Right atrium auricular region (tissue), 2 donors: ENCODE results near the gene NALF2. TPM values are rescaled to one million over a fixed set of nuclear protein-coding genes. Genes with fewer than 3 reads are reported as not detected.

Source experiments
- DNase-seq: peaks from one replicate; pipeline ENCODE4 v3.0.0-alpha.2; 2019; ENCODE audit warnings: low spot score
- H3K27ac ChIP-seq, 2 donors: fragments of 200-600 bp; sonication (generic); 1 replicate in 1 of 2; 2 replicates in 1 of 2; pipeline ENCODE4 v1.5.1; 2016 to 2019
- H3K27me3 ChIP-seq, 2 donors: fragments of 200-600 bp; sonication (generic); one replicate each; pipeline versions ENCODE4 v1.5.1 to v1.6.0; 2017 to 2019
- H3K36me3 ChIP-seq: fragments of 200-600 bp; sonication (generic); one replicate; pipeline ENCODE4 v1.5.1; 2016
- H3K4me1 ChIP-seq, 2 donors: fragments of 200-600 bp; sonication (generic); one replicate each; pipeline versions ENCODE4 v1.5.1 to v1.6.0; 2017 to 2019
- H3K4me3 ChIP-seq, 2 donors: fragments of 200-600 bp; sonication (generic); 1 replicate in 1 of 2; 2 replicates in 1 of 2; pipeline ENCODE4 v1.5.1; 2017 to 2019; ENCODE audit warnings: mild to moderate bottlenecking in 1 of 2, moderate library complexity in 1 of 2
- H3K9me3 ChIP-seq, 2 donors: fragments of 200-600 bp; sonication (generic); one replicate each; pipeline ENCODE4 v1.5.1; 2019
- total RNA-seq, 2 donors: library from RNA; depleted of rRNA; stranded (reverse); fragments of >200 nt; gene quantifications; one replicate each; pipeline ENCODE4 v1.1.0, GENCODE V29; 2016
- TF ChIP-seq, protein P1 (sequence below), 2 donors: fragments of 200-600 bp; sonication (generic); IDR thresholded peaks; one replicate each; pipeline ENCODE4 v1.5.1; 2019; ENCODE audit warnings: antibody characterized with exemption in 2 of 2

Gene NALF2
- total RNA-seq, 2 donors from 2014 or later, result 35.5 to 62.7 TPM

DNA sequence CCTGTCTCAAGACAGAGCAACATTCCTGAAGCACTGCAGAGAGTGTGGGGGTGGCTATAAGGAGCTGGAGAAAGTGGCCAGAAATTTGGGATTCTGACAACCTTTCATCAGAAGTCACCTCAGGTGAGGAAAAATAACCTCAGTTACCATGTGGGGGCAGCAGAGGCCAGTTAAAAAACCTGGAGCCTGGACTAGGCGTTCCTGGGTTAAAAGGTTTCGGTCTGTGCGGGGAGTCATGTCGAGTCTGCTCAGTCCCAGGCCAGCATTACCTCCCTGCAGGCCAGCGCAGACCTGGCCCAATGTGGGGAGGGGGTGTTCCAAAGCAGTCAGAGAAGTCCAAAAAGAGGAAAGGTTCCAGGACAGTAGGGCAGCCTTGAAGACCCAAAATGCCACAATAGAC lies 10.9 kb upstream of the NALF2 start:
- H3K27me3 ChIP-seq, result no peaks in the 10 kb centered on the region
- DNase-seq, result no peak

DNA sequence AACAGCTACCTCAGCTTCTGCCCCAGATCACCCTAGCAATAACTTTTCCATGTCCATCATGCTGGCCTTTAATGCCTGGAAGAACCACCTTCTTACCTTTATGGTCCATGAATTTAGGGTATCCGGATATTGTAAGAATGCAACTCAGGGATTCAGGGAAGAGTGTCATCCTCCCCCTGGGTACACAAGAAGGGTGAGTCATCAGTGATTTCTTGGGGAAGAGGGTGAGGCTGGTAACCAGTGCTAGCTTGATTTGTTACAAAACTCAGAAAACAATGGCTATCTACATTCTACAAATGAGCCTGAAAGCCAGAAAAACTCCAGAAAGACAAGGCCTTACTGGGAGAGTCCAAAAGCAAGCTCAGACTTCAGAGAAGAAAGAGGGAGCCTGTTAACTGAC lies 10.4 kb upstream of the NALF2 start:
- Histone ChIP-seq H3K36me3 (no peaks in the 10 kb centered on the region), H3K27ac (no peak overlapping the region), H3K9me3 (no peaks in the 10 kb centered on the region), H3K4me3 (no peak overlapping the region), H3K27me3 (no peaks in the 10 kb centered on the region), H3K4me1 (no peaks in the 10 kb centered on the region)
- TF ChIP-seq, protein P1, sequence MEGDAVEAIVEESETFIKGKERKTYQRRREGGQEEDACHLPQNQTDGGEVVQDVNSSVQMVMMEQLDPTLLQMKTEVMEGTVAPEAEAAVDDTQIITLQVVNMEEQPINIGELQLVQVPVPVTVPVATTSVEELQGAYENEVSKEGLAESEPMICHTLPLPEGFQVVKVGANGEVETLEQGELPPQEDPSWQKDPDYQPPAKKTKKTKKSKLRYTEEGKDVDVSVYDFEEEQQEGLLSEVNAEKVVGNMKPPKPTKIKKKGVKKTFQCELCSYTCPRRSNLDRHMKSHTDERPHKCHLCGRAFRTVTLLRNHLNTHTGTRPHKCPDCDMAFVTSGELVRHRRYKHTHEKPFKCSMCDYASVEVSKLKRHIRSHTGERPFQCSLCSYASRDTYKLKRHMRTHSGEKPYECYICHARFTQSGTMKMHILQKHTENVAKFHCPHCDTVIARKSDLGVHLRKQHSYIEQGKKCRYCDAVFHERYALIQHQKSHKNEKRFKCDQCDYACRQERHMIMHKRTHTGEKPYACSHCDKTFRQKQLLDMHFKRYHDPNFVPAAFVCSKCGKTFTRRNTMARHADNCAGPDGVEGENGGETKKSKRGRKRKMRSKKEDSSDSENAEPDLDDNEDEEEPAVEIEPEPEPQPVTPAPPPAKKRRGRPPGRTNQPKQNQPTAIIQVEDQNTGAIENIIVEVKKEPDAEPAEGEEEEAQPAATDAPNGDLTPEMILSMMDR (IDR thresholded peaks at IDR 0.05), result no peak
- no peak for DNase-seq

More for the DNA sequence above, 10.9 kb upstream of the NALF2 start:
- Histone ChIP-seq H3K36me3 (no peaks in the 10 kb centered on the region), H3K27ac (no peak overlapping the region), H3K4me3 (no peak overlapping the region), H3K9me3 (no peaks in the 10 kb centered on the region), H3K4me1 (no peaks in the 10 kb centered on the region)
- TF ChIP-seq, protein P1 (IDR thresholded peaks at IDR 0.05), result peak in 1 of 2 donors; percentile 63

DNA sequence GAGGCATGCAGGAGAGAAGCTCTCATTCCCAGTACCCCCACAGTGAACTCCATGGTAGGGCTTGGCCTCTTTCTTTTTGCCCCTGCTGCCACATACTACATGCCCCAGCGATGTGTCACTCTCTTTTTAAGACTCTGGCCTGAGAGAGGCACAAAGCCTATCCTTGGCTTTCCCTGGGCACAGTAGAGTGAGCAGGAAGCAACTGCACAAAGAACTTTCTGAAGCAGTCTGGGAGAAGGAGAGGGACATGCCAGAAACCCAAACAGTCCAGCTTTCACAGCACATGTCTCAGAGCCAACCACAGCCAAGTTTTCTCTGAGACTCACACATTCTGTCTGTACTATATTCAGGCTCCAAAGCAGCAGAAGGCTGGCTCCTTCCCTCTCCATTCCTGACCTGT lies 7.9 kb upstream of the NALF2 start:
- Histone ChIP-seq H3K4me1 (no peaks in the 10 kb centered on the region), H3K27me3 (no peaks in the 10 kb centered on the region), H3K4me3 (no peak overlapping the region), H3K27ac (no peak overlapping the region), H3K9me3 (no peaks in the 10 kb centered on the region), H3K36me3 (no peaks in the 10 kb centered on the region)
- no peak for DNase-seq
- TF ChIP-seq, protein P1 (IDR thresholded peaks at IDR 0.05), result no peak

DNA sequence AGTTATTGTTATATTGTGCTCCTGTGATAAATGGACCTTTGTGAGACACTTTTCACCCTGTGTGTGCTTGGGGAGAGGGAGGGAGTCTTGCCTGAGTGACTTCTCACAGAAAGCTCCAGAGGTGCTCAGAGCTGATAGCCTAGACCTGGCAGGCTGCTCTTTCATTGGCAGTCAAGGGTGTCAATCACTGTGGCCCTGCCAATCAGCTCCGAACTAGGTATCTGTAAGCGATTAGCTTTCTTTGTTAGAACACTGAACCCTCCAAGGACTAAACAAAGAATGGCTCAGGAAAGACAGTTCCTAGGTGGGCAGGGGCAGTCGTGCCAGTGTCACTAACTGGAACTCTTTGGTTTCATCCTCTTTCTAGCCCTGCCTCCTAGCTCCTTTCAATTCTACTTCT lies 2.7 kb upstream of the NALF2 start:
- peak overlapping the region; percentile 43 to 70 for H3K27ac ChIP-seq
- H3K27me3 ChIP-seq, result no peaks in the 10 kb centered on the region
- no peaks in the 10 kb centered on the region for H3K4me1 ChIP-seq
- TF ChIP-seq, protein P1 (IDR thresholded peaks at IDR 0.05), result no peak
- H3K36me3 ChIP-seq, result no peaks in the 10 kb centered on the region
- H3K9me3 ChIP-seq, result no peaks in the 10 kb centered on the region
- no peak for DNase-seq
- no peak overlapping the region for H3K4me3 ChIP-seq

DNA sequence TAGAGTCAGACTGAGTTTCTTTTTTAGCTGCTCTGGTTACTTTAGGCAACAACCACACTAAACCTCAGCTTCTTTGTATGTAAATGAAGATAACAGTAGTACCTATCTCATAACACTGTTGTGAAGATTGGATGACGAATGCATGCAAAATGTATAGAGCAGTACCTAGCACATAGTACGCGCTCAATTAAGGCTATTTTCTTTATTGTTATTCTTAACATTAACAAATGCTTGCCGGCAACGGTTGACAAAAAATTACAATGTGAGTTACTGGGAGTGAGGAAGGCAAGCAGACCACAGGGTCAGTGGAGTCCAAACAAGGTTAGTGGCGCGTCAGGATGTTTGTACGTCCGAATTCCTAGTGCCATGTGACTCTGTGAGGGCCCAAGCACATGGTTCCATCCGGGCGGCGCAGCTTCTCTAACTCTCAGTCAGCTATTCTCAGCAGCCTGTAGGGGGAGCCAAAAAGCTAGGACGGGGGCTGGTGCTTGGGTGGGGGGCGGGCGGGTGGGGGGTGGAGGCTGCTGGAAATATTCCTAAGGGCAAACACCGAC lies 821 bp upstream of the NALF2 start:
- TF ChIP-seq, protein P1 (IDR thresholded peaks at IDR 0.05), result peak in 1 of 2 donors; percentile 40
- H3K9me3 ChIP-seq, result no peaks in the 10 kb centered on the region
- no peak for DNase-seq
- H3K27me3 ChIP-seq, result no peaks in the 10 kb centered on the region
- H3K27ac ChIP-seq, result peak overlapping the region; percentile 77 to 86
- no peaks in the 10 kb centered on the region for H3K4me1 ChIP-seq
- no peaks in the 10 kb centered on the region for H3K36me3 ChIP-seq
- peak overlapping the region in 1 of 2 donors; percentile 58 for H3K4me3 ChIP-seq
